ENCODE results near the gene FAM240A. TPM values are rescaled to one million over a fixed set of nuclear protein-coding genes. Genes with fewer than 3 reads are reported as not detected.

Gene FAM240A
- total RNA-seq, 4 donors from 2014 or later, result 0.22 TPM; not detected in 3

DNA sequence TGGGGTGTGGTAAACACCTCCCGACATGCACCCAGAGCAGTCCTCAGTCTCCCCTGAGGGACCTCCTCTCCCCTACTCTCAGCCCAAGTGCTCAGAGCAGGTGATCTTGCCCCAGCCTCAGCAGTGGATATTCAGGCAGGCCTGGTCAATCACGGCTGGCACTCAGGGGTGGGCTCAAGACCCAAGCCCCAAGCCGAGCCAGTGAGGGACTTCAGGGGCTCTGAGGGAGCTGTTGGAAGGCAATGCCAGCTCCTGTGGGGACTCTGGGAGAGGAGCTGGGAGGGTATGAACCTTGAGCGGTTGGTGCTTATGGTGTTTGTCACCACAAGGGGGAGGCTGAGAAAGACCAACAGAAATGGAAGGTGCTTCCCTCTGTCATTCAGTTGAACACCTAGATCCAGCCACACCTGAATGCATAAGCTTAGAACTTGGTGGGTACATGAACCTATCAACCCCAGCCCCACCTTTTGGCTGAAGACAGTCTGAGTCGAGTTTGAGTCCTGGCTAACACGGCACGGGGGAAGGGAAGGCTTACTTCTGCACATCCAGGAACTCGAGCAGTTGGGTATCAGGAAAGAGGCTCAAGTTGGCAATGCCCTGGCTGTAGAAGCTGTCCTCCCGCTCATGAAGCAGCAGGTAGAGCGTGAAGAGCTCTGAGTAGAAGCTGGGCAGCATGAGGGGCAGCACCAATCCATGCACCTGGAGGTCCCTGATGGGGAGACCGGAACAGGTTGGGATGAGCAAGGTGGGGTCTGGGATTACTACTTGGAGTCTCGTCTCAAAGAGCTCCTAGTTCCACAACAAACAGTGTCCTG lies 61.9 kb downstream of the FAM240A start:
- Histone ChIP-seq H3K27me3 (no peaks in the 10 kb centered on the region), H3K36me3 (no peaks in the 10 kb centered on the region), H3K4me1 (no peaks in the 10 kb centered on the region), H3K9me3 (no peaks in the 10 kb centered on the region), H3K27ac (no peak overlapping the region), H3K4me3 (no peak overlapping the region)
- TF ChIP-seq EP300 (IDR thresholded peaks at IDR 0.05), result no peak
- TF ChIP-seq, protein P1, sequence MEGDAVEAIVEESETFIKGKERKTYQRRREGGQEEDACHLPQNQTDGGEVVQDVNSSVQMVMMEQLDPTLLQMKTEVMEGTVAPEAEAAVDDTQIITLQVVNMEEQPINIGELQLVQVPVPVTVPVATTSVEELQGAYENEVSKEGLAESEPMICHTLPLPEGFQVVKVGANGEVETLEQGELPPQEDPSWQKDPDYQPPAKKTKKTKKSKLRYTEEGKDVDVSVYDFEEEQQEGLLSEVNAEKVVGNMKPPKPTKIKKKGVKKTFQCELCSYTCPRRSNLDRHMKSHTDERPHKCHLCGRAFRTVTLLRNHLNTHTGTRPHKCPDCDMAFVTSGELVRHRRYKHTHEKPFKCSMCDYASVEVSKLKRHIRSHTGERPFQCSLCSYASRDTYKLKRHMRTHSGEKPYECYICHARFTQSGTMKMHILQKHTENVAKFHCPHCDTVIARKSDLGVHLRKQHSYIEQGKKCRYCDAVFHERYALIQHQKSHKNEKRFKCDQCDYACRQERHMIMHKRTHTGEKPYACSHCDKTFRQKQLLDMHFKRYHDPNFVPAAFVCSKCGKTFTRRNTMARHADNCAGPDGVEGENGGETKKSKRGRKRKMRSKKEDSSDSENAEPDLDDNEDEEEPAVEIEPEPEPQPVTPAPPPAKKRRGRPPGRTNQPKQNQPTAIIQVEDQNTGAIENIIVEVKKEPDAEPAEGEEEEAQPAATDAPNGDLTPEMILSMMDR (IDR thresholded peaks at IDR 0.05), result no peak
- WGBS, 2 donors, result 90 to 93% methylated on average over 12 of the region's 12 CpGs
- no peak for DNase-seq (ENCODE audit: low spot score in 2 of 2)

DNA sequence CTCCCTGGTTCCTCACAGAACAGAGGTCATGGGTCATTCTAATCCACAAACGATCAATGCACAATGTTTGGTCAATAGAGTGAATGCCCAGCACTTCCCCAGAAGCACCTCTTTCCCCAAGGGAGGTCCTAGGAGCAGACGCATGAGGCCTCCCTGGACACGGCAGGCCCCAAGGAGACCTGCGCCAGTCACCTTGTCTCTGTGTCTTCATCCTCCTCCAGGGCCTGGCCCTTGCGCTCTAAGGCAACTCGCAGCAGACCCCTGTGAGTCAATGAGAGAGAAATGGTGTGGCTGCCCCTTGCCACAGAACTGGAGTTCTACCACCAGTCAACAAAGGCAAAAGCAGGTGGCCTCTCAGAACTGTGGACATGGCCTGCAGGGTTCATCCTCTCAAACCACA lies 63.1 kb downstream of the FAM240A start:
- Histone ChIP-seq H3K27me3 (no peaks in the 10 kb centered on the region), H3K4me1 (no peaks in the 10 kb centered on the region)
- TF ChIP-seq, protein P1 (IDR thresholded peaks at IDR 0.05), result no peak
- TF ChIP-seq POLR2A (IDR thresholded peaks at IDR 0.05) (no peak), EP300 (IDR thresholded peaks at IDR 0.05) (no peak)

More for the DNA sequence above, 63.1 kb downstream of the FAM240A start:
- Histone ChIP-seq H3K36me3 (no peaks in the 10 kb centered on the region), H3K9me3 (no peaks in the 10 kb centered on the region), H3K4me3 (no peak overlapping the region), H3K27ac (no peak overlapping the region)
- WGBS, 2 donors, result 69 to 77% methylated on average over 6 of the region's 6 CpGs
- DNase-seq (ENCODE audit: low spot score in 2 of 2), result no peak

Small RNA genes lying within 50 kb of the gene (small RNA-seq; reads per million reads assigned to genes)
- gene RF00591, result not detected

Other genes starting within 250 kb of the FAM240A start
- gene CCR5, start 241.6 kb upstream of the FAM240A start, total RNA-seq, result 1 to 10 TPM in 1 of 4 donors, under 1 TPM in 3; 0.22 to 1.2 (median 0.87) TPM
- 1 to 10 TPM; 1.3 to 2.7 (median 1.9) TPM for gene CCRL2, start 205.3 kb upstream of the FAM240A start, total RNA-seq
- 1 to 10 TPM in 1 of 4 donors, under 1 TPM in 2, not detected in 1; 0.30 to 1.2 (median 0.42) TPM for gene LTF, start 147.6 kb upstream of the FAM240A start, total RNA-seq
- gene RTP3, start 114.5 kb upstream of the FAM240A start, total RNA-seq, result not detected
- 1 to 10 TPM in 1 of 4 donors, under 1 TPM in 2, not detected in 1; 0.59 to 1.5 (median 0.60) TPM for gene LRRC2, start 46.2 kb upstream of the FAM240A start, total RNA-seq
- gene ALS2CL, start 81.2 kb downstream of the FAM240A start, total RNA-seq, result 10 to 100 TPM; 13.0 to 20.1 (median 16.4) TPM
- gene TMIE, start 88.9 kb downstream of the FAM240A start, total RNA-seq, result under 1 TPM in 1 of 4 donors, not detected in 3; 0.21 TPM
- under 1 TPM in 2 of 4 donors, not detected in 2; 0.22 to 0.42 TPM for gene PRSS50, start 105.3 kb downstream of the FAM240A start, total RNA-seq

All from tibial nerve (tissue), 4 donors.